Peyer's patch (tissue), 4 donors: ENCODE measurements around the gene MLST8.

Experiments
- CTCF ChIP-seq, 6 experiments: fragments of 450-650 bp in 4 of 6; fragments of 200-600 bp in 2 of 6; sonication (generic) in 1 of 6; IDR thresholded peaks; one replicate each; pipeline ENCODE4 v1.5.1; 2017 to 2019; ENCODE audit warnings: antibody characterized with exemption in 6 of 6, mild to moderate bottlenecking in 3 of 6, moderate library complexity in 1 of 6
- POLR2A ChIP-seq, 2 donors: fragments of 450-650 bp; IDR thresholded peaks; one replicate each; pipeline ENCODE4 v1.5.1; 2017; ENCODE audit warnings: antibody characterized with exemption in 2 of 2, mild to moderate bottlenecking in 2 of 2, moderate library complexity in 2 of 2

GRCh38 chr16:2199095-2199494, 6.2 kb upstream of the MLST8 start:
- TF ChIP-seq POLR2A (IDR thresholded peaks at IDR 0.05) (no peak), CTCF (IDR thresholded peaks at IDR 0.05) (no peak)
